Measurements from ENCODE around the gene LPCAT2. TPM values are rescaled to one million over a fixed set of nuclear protein-coding genes. Genes with fewer than 3 reads are reported as not detected.

LPCAT2 gene
- total and polyA plus RNA-seq, 2 experiments from 2014 or later: 7.8 to 23.8 TPM

DNA sequence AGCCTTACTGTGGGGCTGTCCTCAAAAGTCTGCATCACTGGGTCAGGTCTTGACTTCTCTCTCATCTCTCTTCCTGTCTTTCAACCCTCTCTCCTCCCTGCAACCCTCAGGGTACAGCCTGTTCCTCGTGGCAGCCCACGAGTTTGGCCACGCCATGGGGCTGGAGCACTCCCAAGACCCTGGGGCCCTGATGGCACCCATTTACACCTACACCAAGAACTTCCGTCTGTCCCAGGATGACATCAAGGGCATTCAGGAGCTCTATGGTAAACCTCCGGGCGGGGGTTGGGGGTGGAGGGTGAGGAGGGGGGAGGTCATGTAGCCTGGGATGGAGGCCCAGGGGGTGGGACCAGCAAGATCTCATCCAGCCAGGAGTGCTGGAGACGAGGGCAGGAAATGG, 17.2 kb upstream of the LPCAT2 start (continued):
- TF ChIP-seq ZNF114 (CRISPR knock-in tag; IDR thresholded peaks at IDR 0.05) (no peak), ZNF331 (CRISPR knock-in tag; IDR thresholded peaks at IDR 0.05; ENCODE audit: low read depth) (no peak), EZH2phosphoT487 (IDR thresholded peaks at IDR 0.05; ENCODE audit: unreplicated experiment) (no peak), POLR2AphosphoS5 (IDR thresholded peaks at IDR 0.05; ENCODE audit: low read depth) (no peak)
- TF ChIP-seq, protein P1, sequence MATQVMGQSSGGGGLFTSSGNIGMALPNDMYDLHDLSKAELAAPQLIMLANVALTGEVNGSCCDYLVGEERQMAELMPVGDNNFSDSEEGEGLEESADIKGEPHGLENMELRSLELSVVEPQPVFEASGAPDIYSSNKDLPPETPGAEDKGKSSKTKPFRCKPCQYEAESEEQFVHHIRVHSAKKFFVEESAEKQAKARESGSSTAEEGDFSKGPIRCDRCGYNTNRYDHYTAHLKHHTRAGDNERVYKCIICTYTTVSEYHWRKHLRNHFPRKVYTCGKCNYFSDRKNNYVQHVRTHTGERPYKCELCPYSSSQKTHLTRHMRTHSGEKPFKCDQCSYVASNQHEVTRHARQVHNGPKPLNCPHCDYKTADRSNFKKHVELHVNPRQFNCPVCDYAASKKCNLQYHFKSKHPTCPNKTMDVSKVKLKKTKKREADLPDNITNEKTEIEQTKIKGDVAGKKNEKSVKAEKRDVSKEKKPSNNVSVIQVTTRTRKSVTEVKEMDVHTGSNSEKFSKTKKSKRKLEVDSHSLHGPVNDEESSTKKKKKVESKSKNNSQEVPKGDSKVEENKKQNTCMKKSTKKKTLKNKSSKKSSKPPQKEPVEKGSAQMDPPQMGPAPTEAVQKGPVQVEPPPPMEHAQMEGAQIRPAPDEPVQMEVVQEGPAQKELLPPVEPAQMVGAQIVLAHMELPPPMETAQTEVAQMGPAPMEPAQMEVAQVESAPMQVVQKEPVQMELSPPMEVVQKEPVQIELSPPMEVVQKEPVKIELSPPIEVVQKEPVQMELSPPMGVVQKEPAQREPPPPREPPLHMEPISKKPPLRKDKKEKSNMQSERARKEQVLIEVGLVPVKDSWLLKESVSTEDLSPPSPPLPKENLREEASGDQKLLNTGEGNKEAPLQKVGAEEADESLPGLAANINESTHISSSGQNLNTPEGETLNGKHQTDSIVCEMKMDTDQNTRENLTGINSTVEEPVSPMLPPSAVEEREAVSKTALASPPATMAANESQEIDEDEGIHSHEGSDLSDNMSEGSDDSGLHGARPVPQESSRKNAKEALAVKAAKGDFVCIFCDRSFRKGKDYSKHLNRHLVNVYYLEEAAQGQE (IDR thresholded peaks at IDR 0.05; ENCODE audit: unreplicated experiment): no peak
- TF ChIP-seq, protein P2, sequence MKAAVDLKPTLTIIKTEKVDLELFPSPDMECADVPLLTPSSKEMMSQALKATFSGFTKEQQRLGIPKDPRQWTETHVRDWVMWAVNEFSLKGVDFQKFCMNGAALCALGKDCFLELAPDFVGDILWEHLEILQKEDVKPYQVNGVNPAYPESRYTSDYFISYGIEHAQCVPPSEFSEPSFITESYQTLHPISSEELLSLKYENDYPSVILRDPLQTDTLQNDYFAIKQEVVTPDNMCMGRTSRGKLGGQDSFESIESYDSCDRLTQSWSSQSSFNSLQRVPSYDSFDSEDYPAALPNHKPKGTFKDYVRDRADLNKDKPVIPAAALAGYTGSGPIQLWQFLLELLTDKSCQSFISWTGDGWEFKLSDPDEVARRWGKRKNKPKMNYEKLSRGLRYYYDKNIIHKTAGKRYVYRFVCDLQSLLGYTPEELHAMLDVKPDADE (IDR thresholded peaks at IDR 0.05): no peak

DNA sequence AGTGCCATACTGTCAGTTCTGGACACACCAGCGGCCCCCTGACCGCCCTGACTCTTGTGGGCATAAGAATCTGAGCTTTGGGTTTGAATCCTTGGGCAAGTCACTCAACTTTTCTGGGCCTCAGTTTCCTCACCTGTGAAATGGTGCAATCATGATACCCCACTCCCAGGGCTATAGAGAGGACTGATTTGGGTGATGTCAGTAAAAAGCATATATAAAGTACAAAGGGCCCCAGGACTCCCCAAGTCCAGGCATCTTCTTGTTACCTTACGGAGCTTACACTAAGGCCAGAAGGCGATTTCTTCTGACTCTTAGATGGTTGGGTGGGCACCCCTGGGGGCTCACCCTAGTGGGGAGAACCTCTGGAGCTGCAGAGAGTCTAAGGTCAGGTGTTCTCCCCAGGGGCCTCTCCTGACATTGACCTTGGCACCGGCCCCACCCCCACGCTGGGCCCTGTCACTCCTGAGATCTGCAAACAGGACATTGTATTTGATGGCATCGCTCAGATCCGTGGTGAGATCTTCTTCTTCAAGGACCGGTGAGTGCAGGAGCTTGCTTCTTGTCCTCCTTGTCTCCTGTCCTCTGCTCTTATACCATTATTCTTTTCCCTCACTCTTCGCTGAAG, 16.0 kb upstream of the LPCAT2 start:
- H3K4me3 Mint-ChIP-seq: no peak overlapping the region
- H3K4me1 ChIP-seq (ENCODE audit: insufficient read depth): peaks cover 8% of the 10 kb centered on the region
- TF ChIP-seq NANOG (IDR thresholded peaks at IDR 0.05; ENCODE audit: borderline replicate concordance) (no peak), EZH2 (IDR thresholded peaks at IDR 0.05; ENCODE audit: low read depth, unreplicated experiment) (no peak), STAT1 (IDR thresholded peaks at IDR 0.05; ENCODE audit: unreplicated experiment) (no peak), ZNF114 (CRISPR knock-in tag; IDR thresholded peaks at IDR 0.05) (no peak)
- TF ChIP-seq, protein P3, sequence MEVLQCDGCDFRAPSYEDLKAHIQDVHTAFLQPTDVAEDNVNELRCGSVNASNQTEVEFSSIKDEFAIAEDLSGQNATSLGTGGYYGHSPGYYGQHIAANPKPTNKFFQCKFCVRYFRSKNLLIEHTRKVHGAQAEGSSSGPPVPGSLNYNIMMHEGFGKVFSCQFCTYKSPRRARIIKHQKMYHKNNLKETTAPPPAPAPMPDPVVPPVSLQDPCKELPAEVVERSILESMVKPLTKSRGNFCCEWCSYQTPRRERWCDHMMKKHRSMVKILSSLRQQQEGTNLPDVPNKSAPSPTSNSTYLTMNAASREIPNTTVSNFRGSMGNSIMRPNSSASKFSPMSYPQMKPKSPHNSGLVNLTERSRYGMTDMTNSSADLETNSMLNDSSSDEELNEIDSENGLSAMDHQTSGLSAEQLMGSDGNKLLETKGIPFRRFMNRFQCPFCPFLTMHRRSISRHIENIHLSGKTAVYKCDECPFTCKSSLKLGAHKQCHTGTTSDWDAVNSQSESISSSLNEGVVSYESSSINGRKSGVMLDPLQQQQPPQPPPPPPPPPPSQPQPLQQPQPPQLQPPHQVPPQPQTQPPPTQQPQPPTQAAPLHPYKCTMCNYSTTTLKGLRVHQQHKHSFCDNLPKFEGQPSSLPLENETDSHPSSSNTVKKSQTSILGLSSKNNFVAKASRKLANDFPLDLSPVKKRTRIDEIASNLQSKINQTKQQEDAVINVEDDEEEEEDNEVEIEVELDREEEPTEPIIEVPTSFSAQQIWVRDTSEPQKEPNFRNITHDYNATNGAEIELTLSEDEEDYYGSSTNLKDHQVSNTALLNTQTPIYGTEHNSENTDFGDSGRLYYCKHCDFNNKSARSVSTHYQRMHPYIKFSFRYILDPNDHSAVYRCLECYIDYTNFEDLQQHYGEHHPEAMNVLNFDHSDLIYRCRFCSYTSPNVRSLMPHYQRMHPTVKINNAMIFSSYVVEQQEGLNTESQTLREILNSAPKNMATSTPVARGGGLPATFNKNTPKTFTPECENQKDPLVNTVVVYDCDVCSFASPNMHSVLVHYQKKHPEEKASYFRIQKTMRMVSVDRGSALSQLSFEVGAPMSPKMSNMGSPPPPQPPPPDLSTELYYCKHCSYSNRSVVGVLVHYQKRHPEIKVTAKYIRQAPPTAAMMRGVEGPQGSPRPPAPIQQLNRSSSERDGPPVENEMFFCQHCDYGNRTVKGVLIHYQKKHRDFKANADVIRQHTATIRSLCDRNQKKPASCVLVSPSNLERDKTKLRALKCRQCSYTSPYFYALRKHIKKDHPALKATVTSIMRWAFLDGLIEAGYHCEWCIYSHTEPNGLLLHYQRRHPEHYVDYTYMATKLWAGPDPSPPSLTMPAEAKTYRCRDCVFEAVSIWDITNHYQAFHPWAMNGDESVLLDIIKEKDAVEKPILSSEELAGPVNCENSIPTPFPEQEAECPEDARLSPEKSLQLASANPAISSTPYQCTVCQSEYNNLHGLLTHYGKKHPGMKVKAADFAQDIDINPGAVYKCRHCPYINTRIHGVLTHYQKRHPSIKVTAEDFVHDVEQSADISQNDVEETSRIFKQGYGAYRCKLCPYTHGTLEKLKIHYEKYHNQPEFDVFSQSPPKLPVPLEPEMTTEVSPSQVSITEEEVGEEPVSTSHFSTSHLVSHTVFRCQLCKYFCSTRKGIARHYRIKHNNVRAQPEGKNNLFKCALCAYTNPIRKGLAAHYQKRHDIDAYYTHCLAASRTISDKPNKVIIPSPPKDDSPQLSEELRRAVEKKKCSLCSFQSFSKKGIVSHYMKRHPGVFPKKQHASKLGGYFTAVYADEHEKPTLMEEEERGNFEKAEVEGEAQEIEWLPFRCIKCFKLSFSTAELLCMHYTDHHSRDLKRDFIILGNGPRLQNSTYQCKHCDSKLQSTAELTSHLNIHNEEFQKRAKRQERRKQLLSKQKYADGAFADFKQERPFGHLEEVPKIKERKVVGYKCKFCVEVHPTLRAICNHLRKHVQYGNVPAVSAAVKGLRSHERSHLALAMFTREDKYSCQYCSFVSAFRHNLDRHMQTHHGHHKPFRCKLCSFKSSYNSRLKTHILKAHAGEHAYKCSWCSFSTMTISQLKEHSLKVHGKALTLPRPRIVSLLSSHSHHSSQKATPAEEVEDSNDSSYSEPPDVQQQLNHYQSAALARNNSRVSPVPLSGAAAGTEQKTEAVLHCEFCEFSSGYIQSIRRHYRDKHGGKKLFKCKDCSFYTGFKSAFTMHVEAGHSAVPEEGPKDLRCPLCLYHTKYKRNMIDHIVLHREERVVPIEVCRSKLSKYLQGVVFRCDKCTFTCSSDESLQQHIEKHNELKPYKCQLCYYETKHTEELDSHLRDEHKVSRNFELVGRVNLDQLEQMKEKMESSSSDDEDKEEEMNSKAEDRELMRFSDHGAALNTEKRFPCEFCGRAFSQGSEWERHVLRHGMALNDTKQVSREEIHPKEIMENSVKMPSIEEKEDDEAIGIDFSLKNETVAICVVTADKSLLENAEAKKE (CRISPR knock-in tag; IDR thresholded peaks at IDR 0.05): no peak
- TF ChIP-seq, protein P1 (IDR thresholded peaks at IDR 0.05; ENCODE audit: unreplicated experiment): no peak

More for the DNA sequence above, 16.0 kb upstream of the LPCAT2 start:
- Histone ChIP-seq H3K9me2 (ENCODE audit: insufficient read depth) (no peaks in the 10 kb centered on the region), H3K36me3 (ENCODE audit: insufficient read depth) (no peaks in the 10 kb centered on the region), H3K79me2 (replicated peaks; ENCODE audit: insufficient read depth) (no peaks in the 10 kb centered on the region), H2AFZ (no peak overlapping the region), H3K27me3 (ENCODE audit: insufficient read depth) (no peaks in the 10 kb centered on the region), H3F3A (replicated peaks; ENCODE audit: low read depth) (no peaks in the 10 kb centered on the region), H3K4me3 (no peak overlapping the region), H3K4me2 (no peak overlapping the region), H3K27ac (ENCODE audit: low read depth) (no peak overlapping the region), H4K20me1 (replicated peaks; ENCODE audit: insufficient read depth) (no peaks in the 10 kb centered on the region; the same call in 1 of the 2 replicates)
- peaks cover 7% of the 10 kb centered on the region for H3K27me3 Mint-ChIP-seq (ENCODE audit: insufficient read depth, low read depth, poor library complexity)
- H3K27ac Mint-ChIP-seq: no peak overlapping the region
- ATAC-seq: no peak
- H3K36me3 Mint-ChIP-seq (ENCODE audit: low read depth): peaks cover 25% of the 10 kb centered on the region
- DNase-seq (ENCODE audit: low spot score): no peak
- H3K9me3 Mint-ChIP-seq: no peaks in the 10 kb centered on the region
- H3K4me1 Mint-ChIP-seq: peaks cover 18% of the 10 kb centered on the region; the same call in 2 of the 3 replicates
